Stimulated activated CD4-positive, alpha-beta T cell treated with anti-CD3 and anti-CD28 coated beads, Interleukin-15, amount 100 ng/mL, for 48 hours (primary cell): Measurements from ENCODE around the gene PGLYRP2.
"Not testable (repeated sequence)": the region's sequence is repeated elsewhere in the genome, so short reads cannot be mapped to it uniquely, and the experiment has no call there.

ENCODE experiments used
- DNase-seq, 2 donors: peaks; one replicate each; pipeline ENCODE4 v3.0.0-alpha.2; 2020; ENCODE audit warnings: low read depth in 2 of 2

The PGLYRP2 gene

GRCh38 chr19:15487038-15487437, 7.7 kb upstream of the PGLYRP2 start:
- DNase-seq: no peak

GRCh38 chr19:15485768-15486167, 6.5 kb upstream of the PGLYRP2 start:
- DNase-seq: not testable (repeated sequence)

GRCh38 chr19:15480996-15481395, 1.7 kb upstream of the PGLYRP2 start:
- DNase-seq: not testable (repeated sequence)

GRCh38 chr19:15476325-15476724, 3.0 kb downstream of the PGLYRP2 start:
- DNase-seq: no peak

- no peak for DNase-seq
These were observed 3.7 kb downstream of the PGLYRP2 start for GRCh38 chr19:15475611-15476010.

GRCh38 chr19:15475169-15475568, 4.1 kb downstream of the PGLYRP2 start:
- DNase-seq: no peak

GRCh38 chr19:15473821-15474220, 5.5 kb downstream of the PGLYRP2 start:
- not testable (repeated sequence) for DNase-seq

- no peak for DNase-seq
These were observed 7.6 kb downstream of the PGLYRP2 start for GRCh38 chr19:15471639-15472101.

- no peak for DNase-seq
These were observed 9.6 kb downstream of the PGLYRP2 start for GRCh38 chr19:15469513-15470297.

GRCh38 chr19:15468675-15469512, 10.4 kb downstream of the PGLYRP2 start:
- no peak for DNase-seq

GRCh38 chr19:15467734-15468214, 11.5 kb downstream of the PGLYRP2 start:
- no peak for DNase-seq

- DNase-seq: peak; percentile 52 to 63
These were observed 12.2 kb downstream of the PGLYRP2 start for GRCh38 chr19:15466851-15467733.

- peak; percentile 37 to 57 for DNase-seq
These were observed 14.6 kb downstream of the PGLYRP2 start, which contains the start of gene RASAL3 for GRCh38 chr19:15464394-15465385. TSS of gene RASAL3 (minus strand) at chr19:15464544. CDS start at chr19:15464358, 186 bp downstream.

GRCh38 chr19:15463861-15464371, 15.4 kb downstream of the PGLYRP2 start:
- DNase-seq: peak; percentile 62 to 67

GRCh38 chr19:15461694-15462093, 17.6 kb downstream of the PGLYRP2 start:
- no peak for DNase-seq

- no peak for DNase-seq
These were observed 21.4 kb downstream of the PGLYRP2 start for GRCh38 chr19:15457701-15458484.

GRCh38 chr19:15456871-15457700, 22.2 kb downstream of the PGLYRP2 start:
- no peak for DNase-seq

GRCh38 chr19:15456441-15456840, 22.9 kb downstream of the PGLYRP2 start:
- DNase-seq: no peak
